ENCODE results near the gene SYCP3.

DNA sequence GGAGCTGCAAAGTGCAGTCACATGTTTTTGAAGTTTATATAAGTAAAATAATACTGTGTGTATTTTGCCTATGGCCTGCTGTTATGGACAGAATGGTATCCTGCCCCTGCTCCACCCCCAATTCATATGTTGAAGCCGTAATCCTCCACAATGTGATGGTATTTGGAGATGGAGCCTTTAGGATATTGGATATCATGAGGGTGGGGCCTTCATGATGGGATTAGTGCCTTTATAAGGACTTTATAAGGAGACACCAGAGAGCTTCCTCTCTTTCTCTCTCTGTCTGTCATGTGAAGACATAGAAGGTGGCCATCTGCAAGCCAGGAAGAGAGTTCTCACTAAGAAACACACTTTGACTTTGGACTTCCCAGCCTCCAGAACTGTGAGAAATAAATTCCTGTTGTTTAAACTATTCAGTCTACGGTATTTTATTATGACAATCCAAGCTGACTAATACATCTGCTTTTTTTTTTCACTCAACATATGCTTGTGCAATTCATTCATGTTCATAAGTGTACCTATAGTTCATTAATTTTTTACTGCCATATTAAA, 44.9 kb downstream of the SYCP3 start:
- TF ChIP-seq, protein P1, sequence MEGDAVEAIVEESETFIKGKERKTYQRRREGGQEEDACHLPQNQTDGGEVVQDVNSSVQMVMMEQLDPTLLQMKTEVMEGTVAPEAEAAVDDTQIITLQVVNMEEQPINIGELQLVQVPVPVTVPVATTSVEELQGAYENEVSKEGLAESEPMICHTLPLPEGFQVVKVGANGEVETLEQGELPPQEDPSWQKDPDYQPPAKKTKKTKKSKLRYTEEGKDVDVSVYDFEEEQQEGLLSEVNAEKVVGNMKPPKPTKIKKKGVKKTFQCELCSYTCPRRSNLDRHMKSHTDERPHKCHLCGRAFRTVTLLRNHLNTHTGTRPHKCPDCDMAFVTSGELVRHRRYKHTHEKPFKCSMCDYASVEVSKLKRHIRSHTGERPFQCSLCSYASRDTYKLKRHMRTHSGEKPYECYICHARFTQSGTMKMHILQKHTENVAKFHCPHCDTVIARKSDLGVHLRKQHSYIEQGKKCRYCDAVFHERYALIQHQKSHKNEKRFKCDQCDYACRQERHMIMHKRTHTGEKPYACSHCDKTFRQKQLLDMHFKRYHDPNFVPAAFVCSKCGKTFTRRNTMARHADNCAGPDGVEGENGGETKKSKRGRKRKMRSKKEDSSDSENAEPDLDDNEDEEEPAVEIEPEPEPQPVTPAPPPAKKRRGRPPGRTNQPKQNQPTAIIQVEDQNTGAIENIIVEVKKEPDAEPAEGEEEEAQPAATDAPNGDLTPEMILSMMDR (IDR thresholded peaks at IDR 0.05), result no peak
- TF ChIP-seq POLR2A (IDR thresholded peaks at IDR 0.05), result no peak
